GM18511 (cell line): ENCODE results near the gene CDC42BPG.
A peak's percentile ranks its signal among the peaks of the same experiment; 100 is the strongest.

Experiments used
- ATAC-seq: cut with Tn5 transposase; IDR thresholded peaks from one replicate; pipeline ENCODE4 v1.9.1; 2021; ENCODE audit warnings: mild to moderate bottlenecking, moderate library complexity; ENCODE audit not compliant: unreplicated experiment

Gene CDC42BPG

DNA sequence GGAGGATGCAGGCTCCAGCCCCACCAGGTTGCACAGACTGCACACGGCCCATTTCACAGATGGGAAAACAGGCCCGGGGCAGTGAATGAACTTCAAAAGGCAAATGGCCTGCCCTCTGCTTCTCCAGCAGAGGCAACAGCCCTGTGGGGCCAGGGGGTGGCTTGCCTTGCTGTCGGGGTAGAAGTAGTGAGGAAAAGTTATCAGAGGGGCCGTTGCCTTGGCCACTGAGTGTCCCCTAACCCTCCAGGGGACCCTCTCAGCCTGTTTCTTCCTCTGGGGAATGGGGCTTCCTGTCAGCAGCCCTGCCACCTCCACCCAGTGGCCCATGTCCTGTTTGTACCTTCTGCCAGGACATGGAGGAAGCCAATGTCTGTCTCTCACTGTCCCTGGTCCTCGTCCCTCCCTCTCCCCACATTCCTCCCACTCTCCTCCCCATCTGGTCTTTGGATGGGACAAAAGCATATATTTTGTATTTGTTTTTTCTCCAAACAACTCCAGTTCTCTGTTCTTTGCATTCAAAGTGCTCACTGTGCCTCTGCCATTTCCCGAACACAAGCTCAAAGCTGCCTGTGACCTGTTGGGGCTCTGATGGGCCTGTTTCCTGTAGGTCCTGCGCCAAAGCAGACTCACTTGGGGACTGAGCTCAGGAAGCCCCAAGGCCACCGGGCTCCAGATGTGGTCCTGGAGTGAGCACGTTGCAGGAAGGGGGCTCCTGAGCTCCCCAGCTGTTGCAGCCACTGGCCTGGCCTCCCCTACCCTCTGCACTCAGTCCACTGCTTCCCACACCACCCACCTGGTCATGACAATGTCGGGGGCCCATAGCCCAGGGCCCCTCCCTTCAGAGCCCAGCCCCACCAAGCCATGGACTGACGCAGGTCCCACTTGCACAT is 50.9 kb downstream of the CDC42BPG start:
- no peak for ATAC-seq

DNA sequence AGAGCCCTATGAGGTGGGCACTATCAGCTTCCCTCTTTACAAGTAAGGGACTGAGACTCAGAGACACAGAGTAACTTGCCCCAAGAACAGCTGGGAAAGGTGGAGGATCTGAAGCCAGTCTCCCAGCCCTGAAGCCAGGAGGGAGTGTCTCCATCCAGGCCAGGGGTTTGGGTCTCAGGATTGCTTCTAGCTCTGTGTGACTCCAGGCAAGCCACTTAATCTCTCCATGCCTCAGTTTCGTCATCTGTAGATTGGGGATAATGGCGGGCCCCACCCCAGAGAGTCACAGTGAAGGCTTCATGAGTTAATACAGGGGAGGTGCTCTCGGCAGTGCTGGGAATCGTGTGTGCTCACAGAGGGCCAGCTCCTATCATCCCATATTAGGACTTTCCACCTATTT is 52.0 kb downstream of the CDC42BPG start:
- ATAC-seq, result no peak

DNA sequence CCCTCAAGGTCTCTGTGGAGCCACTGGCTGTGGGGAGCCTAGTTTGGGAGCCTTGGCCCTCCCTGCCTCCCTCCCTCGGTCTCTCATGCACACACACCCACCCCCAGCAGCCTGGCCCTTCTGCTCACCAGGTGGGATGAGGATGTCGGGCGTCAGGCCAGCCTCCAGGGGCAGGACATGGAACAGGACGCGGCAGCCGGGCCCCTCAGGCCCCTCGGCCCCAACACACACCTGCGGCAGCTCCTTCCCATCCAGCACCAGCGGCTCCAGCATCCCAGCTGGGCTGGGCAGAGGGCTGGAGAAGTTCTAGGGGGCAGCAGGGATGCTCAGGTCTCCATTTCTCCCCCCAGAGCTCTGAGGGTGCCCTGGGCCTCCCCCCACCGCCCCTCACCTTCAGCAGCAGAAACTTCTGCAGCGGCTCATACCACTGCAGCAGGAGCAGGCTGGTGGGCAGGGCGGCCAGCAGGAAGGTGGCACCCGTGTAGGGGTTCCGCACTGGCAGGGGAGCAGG is 52.6 kb downstream of the CDC42BPG start:
- no peak for ATAC-seq

DNA sequence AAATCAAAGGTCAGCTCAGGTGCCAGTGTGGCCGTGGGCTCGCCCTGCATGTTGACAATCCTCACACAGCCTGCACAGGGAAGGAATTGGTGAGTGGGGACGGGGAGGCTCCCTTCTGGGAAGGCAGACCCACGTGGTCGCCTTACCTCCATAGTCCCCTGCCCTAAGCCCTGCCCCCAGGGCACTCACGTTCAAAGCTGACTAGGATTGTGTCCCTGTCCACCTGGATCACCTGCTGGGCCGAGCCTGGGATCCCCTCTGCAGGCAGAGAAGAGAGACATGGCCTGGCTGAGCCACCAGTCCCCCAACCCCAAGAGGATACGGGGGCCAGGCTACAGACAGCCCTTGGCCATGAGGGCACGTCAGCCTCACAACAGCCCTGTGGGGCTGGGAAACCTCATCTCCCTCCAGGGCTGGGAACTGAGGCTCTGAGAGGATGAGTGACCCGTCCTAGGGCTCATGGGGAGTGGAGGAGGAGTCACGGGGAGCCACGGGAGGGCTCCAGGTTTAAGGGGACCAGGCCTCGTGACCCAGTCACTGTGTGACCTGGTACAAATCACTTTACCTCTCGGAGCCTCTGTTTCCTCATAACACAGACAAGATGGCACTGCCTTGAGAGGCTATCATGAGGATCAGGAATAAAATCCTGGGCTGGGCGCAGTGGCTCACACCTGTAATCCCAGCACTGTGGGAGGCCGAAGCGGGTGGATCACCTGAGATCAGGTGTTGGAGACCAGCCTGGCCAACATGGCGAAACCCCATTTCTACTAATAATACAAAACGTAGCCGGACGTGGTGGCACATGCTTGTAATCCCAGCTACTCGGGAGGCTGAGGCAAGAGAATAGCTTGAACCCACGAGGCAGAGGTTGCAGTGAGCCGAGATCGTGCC is 54.0 kb downstream of the CDC42BPG start:
- ATAC-seq, result no peak

DNA sequence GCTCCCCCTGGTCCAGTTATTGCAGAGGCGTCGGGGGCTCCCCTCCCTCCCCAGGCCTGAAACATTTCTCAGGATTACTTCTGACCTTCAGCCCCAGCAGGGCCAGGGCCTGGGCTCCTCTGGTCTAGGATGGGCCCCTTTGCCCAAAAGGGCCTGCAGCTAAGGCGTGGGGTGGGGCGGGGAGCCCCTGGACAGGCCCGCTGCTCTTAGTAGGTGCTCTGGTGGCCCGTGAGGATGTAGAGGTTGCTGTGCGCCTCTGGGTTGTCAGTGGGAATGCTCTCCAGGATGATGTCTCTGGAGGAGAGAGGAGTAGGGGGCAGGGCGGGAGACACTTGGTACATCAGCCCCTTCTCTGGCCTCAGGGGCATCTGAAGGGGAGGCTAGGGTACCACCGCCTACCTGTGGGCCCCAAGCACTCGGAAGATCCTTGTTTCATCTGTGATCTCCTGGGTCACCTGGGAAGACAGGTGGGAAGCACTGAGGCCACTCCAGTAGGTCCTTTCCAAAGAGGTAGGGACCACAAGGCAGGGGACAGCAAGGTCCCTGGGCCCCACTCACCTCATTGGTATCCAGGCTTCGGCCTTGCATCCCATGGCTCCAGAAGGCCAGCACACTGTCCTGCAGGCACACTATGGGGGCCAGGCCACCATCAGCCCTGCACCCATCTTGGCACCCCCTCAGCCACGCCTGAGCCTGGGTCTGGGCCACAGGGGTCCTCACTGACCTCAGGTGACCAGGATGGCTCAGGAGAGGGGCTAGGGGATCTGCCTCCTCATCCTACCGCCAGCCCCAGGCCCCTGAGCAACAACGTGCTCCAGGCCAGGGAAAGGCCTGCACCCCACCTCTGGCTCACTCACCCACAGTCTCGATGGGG is 54.9 kb downstream of the CDC42BPG start:
- ATAC-seq, result no peak

DNA sequence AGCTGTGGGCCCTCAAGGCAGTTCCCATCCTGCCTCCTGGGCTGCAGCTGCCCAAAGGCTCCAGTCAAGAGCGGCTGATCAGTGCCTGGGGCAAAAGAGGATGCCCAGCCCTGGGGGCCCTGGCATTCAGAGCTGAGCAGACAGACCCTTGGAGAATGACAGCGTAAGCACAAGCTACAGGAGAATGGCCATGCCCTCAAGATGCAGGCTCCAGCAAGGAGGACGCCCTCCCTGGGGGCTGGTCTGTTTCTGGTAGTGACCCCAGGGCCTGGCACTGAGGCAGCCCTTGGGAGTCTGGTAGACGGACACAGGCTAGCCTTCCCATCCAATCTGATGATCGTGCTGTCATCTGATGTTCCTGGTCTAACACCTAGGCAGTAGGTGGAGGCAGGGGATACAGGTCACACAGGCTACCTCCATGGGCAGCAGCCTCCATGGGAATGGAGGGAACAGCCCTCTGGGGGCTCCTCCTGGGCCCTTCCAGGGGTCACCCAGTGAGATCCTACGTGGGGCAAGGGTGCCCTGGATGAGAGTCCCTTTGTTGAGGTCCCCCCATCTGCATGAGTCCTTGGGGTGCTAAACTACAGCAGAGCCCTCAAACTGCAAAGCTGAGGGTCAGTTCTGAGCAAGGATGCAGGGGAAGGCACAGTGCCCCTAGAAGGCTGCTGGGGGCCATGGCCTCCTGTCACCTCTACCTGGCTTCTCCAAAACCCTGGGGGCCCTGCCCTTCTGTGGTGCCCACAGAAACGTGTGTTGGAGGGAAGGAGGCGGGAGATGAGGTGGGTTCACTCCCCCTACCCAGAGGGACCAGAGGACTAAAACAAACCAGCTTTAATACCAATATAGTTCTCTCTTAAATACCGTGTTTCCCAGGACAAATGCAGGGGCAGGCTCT is 55.9 kb downstream of the CDC42BPG start:
- no peak for ATAC-seq

DNA sequence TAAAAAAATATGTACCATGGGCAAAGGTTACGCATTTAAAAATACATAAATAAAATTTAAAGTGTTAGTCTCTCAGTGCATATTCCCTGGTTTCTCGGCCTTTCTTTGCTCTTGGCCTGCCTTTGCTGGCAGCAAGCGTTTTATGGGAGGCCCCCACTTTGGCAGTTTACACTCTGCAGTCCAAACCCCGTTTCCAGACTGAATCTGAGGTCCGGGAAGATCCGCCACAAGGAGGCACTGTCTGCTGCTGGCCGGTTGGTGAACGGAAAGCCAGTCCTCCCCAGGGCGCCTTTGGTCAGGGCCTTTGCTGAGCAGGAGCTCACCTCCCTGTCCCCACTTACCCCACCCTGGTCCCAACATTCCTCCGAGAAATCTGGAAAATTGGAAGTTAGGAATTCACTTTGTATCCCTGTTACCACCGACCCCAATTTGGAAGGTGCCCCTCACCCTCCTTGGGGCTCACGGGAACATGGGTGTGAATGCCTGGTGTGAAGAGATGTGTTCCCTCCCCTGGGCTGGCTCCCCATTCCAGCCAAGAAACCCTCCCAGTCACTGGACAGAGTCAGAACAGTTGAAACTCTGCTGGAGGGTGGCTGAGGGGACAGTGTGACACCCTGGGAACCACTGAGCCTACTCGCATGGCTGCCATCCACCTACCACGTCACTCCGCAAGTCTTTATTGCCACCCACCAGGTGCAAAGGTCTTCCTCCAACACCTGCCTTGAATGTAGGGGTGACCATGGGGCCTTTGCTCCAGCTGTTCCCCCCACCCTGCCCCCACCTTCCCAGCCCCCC is 56.7 kb downstream of the CDC42BPG start:
- ATAC-seq, result no peak

DNA sequence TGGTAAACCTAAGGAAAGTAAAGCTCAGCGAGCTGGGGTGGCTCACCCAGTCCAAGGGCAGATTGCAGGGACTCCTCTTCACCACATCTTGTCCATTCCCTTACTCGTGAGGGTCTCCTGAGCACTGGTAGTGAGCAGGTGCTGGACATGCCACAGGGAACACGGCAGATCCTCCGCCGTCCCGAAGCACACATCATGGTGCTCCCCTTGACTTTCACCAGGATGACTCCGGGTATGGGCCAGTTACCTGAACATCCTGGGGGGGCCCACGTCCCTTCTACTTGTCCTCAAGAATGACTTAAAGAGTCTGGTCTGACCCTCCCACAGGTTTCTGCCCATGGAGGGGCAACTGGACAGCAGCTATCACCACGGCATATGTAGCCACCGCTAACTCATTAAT is 58.1 kb downstream of the CDC42BPG start:
- ATAC-seq, result no peak

DNA sequence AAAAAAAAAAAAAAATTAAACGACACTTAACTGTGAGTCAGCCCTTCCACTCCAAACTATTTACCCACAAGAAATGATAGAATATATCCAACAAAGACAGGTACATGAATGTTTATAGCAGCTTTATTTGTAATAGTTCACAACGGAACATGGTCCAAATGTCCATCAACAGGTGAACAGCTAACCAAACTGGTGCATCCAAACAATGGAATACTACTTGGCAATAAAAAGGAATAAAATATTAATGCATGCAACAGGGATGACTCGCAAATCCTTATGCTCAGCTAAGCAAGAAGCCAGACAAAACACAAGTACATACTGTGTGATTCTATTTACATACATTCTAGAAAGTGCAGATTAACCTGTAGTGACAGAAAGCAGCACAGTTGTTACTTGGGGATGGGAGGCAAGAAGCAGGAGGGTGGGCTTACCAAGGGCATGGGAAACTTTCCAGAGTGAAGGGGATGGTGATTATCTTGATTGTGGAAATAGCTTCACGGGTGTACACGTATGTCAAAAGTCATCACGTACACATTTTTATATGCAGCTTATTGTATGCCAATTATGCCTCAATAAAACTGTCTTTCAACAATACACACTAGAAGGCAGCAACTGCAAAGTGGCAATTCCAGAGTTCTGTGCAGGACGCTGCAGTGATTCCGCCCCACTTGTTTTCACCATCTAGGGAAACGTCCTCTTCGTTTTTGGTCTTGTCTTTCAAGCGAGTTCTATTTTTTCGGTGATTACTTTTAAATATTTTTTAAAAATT is 59.5 kb downstream of the CDC42BPG start:
- no peak for ATAC-seq

DNA sequence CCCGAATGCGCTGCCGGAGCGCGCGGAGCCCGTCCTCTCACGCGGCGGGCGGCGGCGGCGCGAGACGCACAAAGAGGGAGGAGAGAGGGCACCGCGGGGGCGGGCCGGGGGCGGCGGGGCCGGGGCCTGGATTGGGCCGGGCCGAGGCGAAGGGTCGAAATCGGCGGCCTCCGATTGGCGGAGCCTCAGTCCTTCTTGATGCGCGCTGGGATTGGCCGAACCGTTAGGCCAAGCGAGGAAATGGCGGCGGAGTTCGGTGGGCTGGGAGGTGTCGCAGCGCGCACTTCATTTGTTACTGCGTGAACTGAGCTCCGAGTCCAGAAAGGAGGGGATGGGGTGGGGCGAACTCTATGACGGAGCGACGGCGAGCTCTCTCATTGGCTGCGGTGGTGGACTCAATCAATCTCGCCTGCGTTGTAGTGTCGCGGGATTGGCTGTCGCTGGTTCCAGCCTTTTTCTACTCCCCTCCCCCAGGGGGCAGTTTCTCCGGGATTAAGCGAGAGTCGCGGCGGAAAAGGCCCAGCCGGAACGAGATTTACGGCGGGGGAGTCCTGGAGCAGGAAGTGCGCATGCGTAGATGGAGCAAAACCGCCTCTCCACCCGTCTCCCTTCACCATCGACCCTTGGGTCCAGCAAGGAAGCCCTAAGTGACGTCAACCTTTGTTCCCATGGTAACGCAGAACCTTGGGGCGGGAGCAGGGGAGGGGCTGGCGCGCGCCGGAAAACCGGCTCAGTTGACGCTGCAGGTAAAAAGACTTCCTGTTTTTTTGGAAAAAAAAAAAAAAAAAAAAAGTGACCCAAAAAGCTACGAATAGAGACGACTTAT is 65.8 kb downstream of the CDC42BPG start, which contains the start of gene SF1:
Gene SF1, minus strand, starts transcription at position 70 of the 826 bp plus-strand sequence. CDS start 150 bp downstream, outside the sequence.
- peak; percentile 84 for ATAC-seq

DNA sequence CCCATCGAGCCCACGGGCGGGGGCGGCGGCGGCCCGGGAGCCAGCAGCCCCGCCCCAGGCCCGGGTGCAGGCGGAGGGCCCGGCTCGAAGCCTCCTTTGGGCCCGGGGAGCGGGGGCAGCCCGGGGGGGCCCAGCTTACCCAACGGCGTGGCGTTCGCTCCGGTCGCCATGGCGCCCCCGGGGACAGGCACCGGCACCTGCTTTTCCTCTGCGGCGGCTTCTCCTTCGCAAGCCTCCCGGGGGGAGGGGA is 66.3 kb downstream of the CDC42BPG start:
- ATAC-seq, result no peak

DNA sequence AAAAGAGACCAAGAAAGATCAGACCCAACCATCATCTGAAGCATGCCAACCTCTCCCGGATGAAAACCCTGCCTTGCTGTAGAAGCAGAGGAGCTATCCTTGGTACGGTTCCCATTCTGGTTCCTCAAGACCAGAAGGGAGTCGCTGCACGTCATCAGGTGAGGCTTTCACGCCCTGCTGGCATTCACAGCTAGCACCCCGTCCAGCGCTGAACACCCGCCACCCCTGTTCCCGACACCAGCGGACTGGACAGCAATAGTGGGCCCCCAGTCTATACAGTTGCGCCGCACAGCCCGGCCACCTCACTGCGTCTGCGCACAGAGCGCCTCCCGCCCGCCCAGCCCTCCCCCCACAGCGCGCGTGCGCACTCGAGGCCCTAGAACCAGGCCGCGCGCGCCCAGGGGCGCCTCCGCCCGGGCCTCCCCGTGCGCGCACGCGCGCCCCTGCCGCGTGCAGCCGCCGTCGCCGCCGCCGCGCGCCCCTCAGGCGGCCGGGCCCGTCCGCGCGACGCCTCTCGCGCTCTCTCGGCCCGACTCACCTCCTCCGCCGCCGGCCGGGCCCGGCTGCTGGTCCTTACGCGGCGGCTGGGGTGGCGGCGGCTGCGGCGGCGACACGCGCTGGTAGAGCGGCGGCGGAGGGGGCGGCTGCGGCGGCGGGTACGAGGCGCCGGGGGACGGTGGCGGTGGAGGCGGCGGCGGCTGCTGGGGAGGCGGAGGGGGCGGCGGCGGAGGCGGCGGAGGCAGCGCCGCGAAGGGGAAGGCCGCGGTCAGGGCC is 66.8 kb downstream of the CDC42BPG start:
- ATAC-seq, result no peak

DNA sequence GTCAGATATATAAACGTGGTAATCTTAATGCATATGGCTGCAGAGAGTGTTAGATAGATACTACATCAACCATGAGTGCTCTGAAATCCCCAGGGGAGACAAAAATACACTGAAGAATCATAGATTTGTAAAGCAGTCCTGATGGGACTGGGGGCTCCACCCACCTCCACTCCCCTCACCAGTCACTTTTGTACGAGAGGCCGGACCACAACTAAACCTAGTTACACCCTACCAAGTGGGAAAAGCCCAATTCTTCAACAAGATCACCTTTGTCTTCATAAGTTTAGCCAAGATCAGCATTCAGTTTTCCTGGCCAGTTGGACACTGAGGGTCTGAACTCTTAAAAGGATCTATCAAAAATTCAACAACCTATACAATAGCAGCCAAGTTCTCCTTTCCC is 67.6 kb downstream of the CDC42BPG start:
- no peak for ATAC-seq

DNA sequence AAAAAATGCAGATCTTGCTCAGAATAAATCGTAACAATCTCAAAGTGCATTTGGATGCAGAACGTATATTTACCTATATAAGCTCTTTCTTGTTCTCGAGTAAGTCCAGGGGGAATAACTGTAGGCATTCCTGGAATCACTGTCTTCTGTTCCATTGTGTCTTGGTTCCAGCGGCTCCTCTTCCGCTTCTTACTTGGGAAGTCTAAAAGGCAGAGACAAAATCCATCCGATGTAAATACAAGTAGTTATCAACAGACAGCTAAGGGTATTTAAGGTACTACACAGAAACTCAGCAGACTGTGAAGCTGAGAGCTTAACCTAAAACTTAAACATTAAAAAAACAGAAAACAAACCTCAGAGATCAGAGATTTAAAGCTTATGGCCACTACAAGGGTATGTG is 68.0 kb downstream of the CDC42BPG start:
- no peak for ATAC-seq

DNA sequence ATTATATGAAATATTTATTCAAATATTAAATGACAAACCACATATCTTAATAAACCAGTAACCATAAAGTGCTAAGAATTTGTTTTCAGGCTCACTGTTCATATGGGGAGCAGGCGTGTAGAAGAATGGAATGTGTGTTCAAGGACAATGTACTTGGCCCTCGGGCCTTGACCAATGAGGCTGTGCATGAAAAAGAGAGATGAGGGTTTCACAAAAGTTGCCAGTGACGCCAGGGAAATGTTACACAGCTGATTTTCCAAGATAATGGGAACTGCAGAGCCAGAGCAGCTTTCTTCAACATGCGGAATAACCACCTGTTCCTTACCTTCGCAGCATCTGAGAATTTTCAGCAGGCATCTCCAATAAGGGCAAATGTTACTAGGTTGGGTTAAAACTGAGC is 70.3 kb downstream of the CDC42BPG start:
- ATAC-seq, result no peak
